GM12878 (cell line): ENCODE results near the gene STRN4. TPM values are rescaled to one million over a fixed set of nuclear protein-coding genes. Genes with fewer than 3 reads are reported as not detected.

Experiments used
- ATAC-seq: fragments of 200-7000 bp; cut with Tn5 transposase; 3 replicates; pipeline ENCODE4 v1.9.1; 2020; ENCODE audit warnings: mild to moderate bottlenecking, moderate library complexity
- Bru-seq: library from RNA; stranded (reverse); fragments of 400-500 nt; gene quantifications from one replicate; lab custom pipeline; 2021; lab: Mats Ljungman, UMichigan
- BruChase-seq, 2 experiments: library from RNA; stranded (reverse); fragments of 400-500 nt; gene quantifications; one replicate each; lab custom pipeline; 2021; lab: Mats Ljungman, UMichigan
- BruUV-seq: library from RNA; stranded (reverse); fragments of 400-500 nt; replicated peaks from 2 replicates; lab custom pipeline; 2021; lab: Mats Ljungman, UMichigan
- CTCF ChIA-PET: fragments of 300-600 bp; sonication (Branson Sonifier 250); formaldehyde crosslinking; extraction: SDS; loops from one replicate; lab custom pipeline; 2021; ENCODE audit warnings: inconsistent platforms; lab: Yijun Ruan, JAX
- POLR2A ChIA-PET: fragments of 350-600 bp; formaldehyde crosslinking; extraction: SDS; loops from one replicate; lab custom pipeline; 2021; ENCODE audit warnings: inconsistent platforms; lab: Charles Lee
- RAD21 ChIA-PET: fragments of 300-600 bp; sonication (Branson Sonifier 250); formaldehyde crosslinking; loops from one replicate; lab custom pipeline; 2023; ENCODE audit warnings: antibody characterized with exemption; ENCODE audit not compliant: unreplicated experiment; lab: Charles Lee
- SMC1A ChIA-PET: fragments of 300-600 bp; sonication (Branson Sonifier 250); formaldehyde crosslinking; loops from one replicate; lab custom pipeline; 2023; ENCODE audit not compliant: unreplicated experiment, uncharacterized antibody; lab: Charles Lee
- DNase-seq: peaks from one replicate; pipeline ENCODE4 v3.0.0-alpha.2; 2011; ENCODE audit warnings: low read depth, low spot score
- FAIRE-seq: peaks from 3 replicates; lab custom pipeline; 2011; peaks lifted over from hg19 to GRCh38; lab: Jason Lieb, UNC
- H2AFZ ChIP-seq: 2 replicates; pipeline ENCODE4 v1.6.0; 2011; ENCODE audit warnings: low read depth, low read length, control low read depth; ENCODE audit not compliant: control insufficient read depth
- H3K27ac ChIP-seq: 2 replicates; pipeline ENCODE4 v1.5.1; 2011; ENCODE audit warnings: control low read depth; ENCODE audit not compliant: control insufficient read depth, insufficient read depth
- H3K27me3 ChIP-seq, 2 experiments: replicated peaks in 1 of 2; 2 replicates each; pipeline versions ENCODE4 v1.6.0 to v1.6.1; 2011; ENCODE audit warnings: low read length in 1 of 2; ENCODE audit not compliant: control insufficient read depth in 2 of 2, insufficient read depth in 2 of 2
- H3K36me3 ChIP-seq, 2 experiments: 2 replicates each; pipeline ENCODE4 v1.5.1; 2011; ENCODE audit warnings: low read length in 1 of 2; ENCODE audit not compliant: control insufficient read depth in 2 of 2, insufficient read depth in 2 of 2
- H3K4me1 ChIP-seq: 2 replicates; pipeline ENCODE4 v1.6.1; 2011; ENCODE audit warnings: mild to moderate bottlenecking, low read length, moderate library complexity, mixed read lengths; ENCODE audit not compliant: control insufficient read depth, insufficient read depth
- H3K4me2 ChIP-seq: 2 replicates; pipeline ENCODE4 v1.6.0; 2011; ENCODE audit warnings: control low read depth; ENCODE audit not compliant: control insufficient read depth, insufficient read depth
- H3K4me3 ChIP-seq: fragments of 200-600 bp; sonication (generic); 2 replicates; pipeline ENCODE4 v1.5.1; 2016
- H3K79me2 ChIP-seq: 2 replicates; pipeline ENCODE4 v1.6.0; 2011; ENCODE audit warnings: low read length; ENCODE audit not compliant: control insufficient read depth, insufficient read depth
- H3K9ac ChIP-seq: 2 replicates; pipeline ENCODE4 v1.8.0; 2011; ENCODE audit warnings: low read length, control low read depth, mixed read lengths; ENCODE audit not compliant: control insufficient read depth, insufficient read depth
- H3K9me3 ChIP-seq: replicated peaks from 3 replicates; pipeline ENCODE4 v1.5.1; 2011; ENCODE audit warnings: mild to moderate bottlenecking, low read length; ENCODE audit not compliant: control insufficient read depth, insufficient read depth
- H4K20me1 ChIP-seq: 2 replicates; pipeline ENCODE4 v1.6.0; 2011; ENCODE audit not compliant: control insufficient read depth, insufficient read depth
- BACH1 ChIP-seq: fragments of 450-650 bp; IDR thresholded peaks from 2 replicates; pipeline ENCODE4 v1.6.1; 2017; ENCODE audit warnings: mild to moderate bottlenecking, borderline replicate concordance
- DPF2 ChIP-seq: fragments of 450-650 bp; IDR thresholded peaks from 2 replicates; pipeline ENCODE4 v1.6.1; 2017; ENCODE audit warnings: mild to moderate bottlenecking
- IKZF1 ChIP-seq: fragments of 450-650 bp; conservative IDR thresholded peaks from 2 replicates; pipeline ENCODE4 v1.6.1; 2017; ENCODE audit warnings: antibody characterized with exemption, mild to moderate bottlenecking
- LARP7 ChIP-seq: fragments of 450-650 bp; IDR thresholded peaks from 2 replicates; pipeline ENCODE4 v1.6.1; 2017; ENCODE audit warnings: mild to moderate bottlenecking
- MEF2B ChIP-seq: fragments of 450-650 bp; IDR thresholded peaks from 2 replicates; pipeline ENCODE4 v1.6.1; 2018; ENCODE audit warnings: mild to moderate bottlenecking, moderate library complexity; ENCODE audit not compliant: partially characterized antibody, poor library complexity, severe bottlenecking
- MTA3 ChIP-seq: IDR thresholded peaks from 2 replicates; pipeline ENCODE4 v1.6.1; 2012; ENCODE audit warnings: low read length, inconsistent platforms, borderline replicate concordance
- NR2F1 ChIP-seq: fragments of 450-650 bp; conservative IDR thresholded peaks from 2 replicates; pipeline ENCODE4 v1.6.1; 2017; ENCODE audit warnings: mild to moderate bottlenecking
- NRF1 ChIP-seq: conservative IDR thresholded peaks from 2 replicates; pipeline ENCODE4 v1.6.1; 2011; ENCODE audit warnings: mild to moderate bottlenecking, low read depth, low read length, improper control_type of control experiment
- POLR2A ChIP-seq: IDR thresholded peaks from 2 replicates; pipeline ENCODE4 v1.6.1; 2011; ENCODE audit warnings: low read depth, mild to moderate bottlenecking, low read length
- STAT3 ChIP-seq: IDR thresholded peaks from 2 replicates; pipeline ENCODE4 v1.6.1; 2011; ENCODE audit warnings: low read depth, low read length, improper control_type of control experiment
- TAF1 ChIP-seq: IDR thresholded peaks from 2 replicates; pipeline ENCODE4 v1.6.1; 2011; ENCODE audit warnings: mild to moderate bottlenecking, low read depth, low read length, borderline replicate concordance
- ZNF217 ChIP-seq: fragments of 450-650 bp; IDR thresholded peaks from 2 replicates; pipeline ENCODE4 v1.6.1; 2017; ENCODE audit warnings: antibody characterized with exemption, mild to moderate bottlenecking
- WGBS: methylation state at CpG from one replicate; pipeline ENCODE4 v1.1.6; 2016; ENCODE audit warnings: low lambda C conversion rate; ENCODE audit not compliant: insufficient replicate concordance, insufficient coverage; ENCODE audit errors: missing lambda C conversion rate; 5-methylcytosine and 5-hydroxymethylcytosine counted together
- in situ Hi-C: fragments of 300-500 bp; cut with MboI; formaldehyde crosslinking; loops from 9 replicates; pipeline ENCODE4 v1.14.3; 2018; ENCODE audit warnings: mixed read lengths
- intact Hi-C: fragments of 100-400 bp; cut with micrococcal nuclease; formaldehyde crosslinking; loops from one replicate; pipeline ENCODE4 v1.14.2; 2022; ENCODE audit not compliant: unreplicated experiment
- long read RNA-seq, 2 experiments: library from polyadenylated mRNA; unstranded; transcript quantifications; one replicate each; pipeline ENCODE4 v2.0.0, GENCODE V29; 2019 to 2020
- polyA minus RNA-seq, 3 experiments: library from RNA; depleted of rRNA, polyadenylated mRNA; stranded (reverse); fragments of >200 nt; gene quantifications; 2 replicates each; pipeline ENCODE4 v1.2.3, GENCODE V29; 2011
- polyA plus RNA-seq, 11 experiments: library from polyadenylated mRNA; depleted of rRNA in 4 of 11; unstranded in 6 of 11; stranded (reverse) in 5 of 11; fragments of >200 nt; fragmentation: Nextera tagmentation in 4 of 11; fragmentation: Illumina TruSeq in 1 of 11; extraction: Ambion mirVana in 4 of 11; extraction: Trizol in 1 of 11; gene quantifications; 1 replicate in 1 of 11; 2 replicates in 10 of 11; pipeline versions ENCODE4 v1.2.1 to v1.2.3, GENCODE V29; 2011 to 2016; ENCODE audit warnings: inconsistent platforms in 2 of 11, missing spikeins in 2 of 11, low read depth in 1 of 11
- total RNA-seq, 4 experiments: library from RNA; depleted of rRNA in 3 of 4; stranded (reverse); fragments of >200 nt in 3 of 4; fragmentation: Illumina TruSeq in 1 of 4; extraction: Trizol in 1 of 4; gene quantifications; 2 replicates each; pipeline versions ENCODE4 v1.2.1 to v1.2.3, GENCODE V29; 2013 to 2021
- TF ChIP-seq, protein P1 (sequence below): fragments of 450-650 bp; formaldehyde crosslinking; IDR thresholded peaks from 2 replicates; pipeline ENCODE4 v1.4.0; 2022; ENCODE audit warnings: mild to moderate bottlenecking, moderate library complexity

The STRN4 gene, protein sequence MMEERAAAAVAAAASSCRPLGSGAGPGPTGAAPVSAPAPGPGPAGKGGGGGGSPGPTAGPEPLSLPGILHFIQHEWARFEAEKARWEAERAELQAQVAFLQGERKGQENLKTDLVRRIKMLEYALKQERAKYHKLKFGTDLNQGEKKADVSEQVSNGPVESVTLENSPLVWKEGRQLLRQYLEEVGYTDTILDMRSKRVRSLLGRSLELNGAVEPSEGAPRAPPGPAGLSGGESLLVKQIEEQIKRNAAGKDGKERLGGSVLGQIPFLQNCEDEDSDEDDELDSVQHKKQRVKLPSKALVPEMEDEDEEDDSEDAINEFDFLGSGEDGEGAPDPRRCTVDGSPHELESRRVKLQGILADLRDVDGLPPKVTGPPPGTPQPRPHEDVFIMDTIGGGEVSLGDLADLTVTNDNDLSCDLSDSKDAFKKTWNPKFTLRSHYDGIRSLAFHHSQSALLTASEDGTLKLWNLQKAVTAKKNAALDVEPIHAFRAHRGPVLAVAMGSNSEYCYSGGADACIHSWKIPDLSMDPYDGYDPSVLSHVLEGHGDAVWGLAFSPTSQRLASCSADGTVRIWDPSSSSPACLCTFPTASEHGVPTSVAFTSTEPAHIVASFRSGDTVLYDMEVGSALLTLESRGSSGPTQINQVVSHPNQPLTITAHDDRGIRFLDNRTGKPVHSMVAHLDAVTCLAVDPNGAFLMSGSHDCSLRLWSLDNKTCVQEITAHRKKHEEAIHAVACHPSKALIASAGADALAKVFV
- 77.4 and 81.2 TPM in 2 replicates for total RNA-seq (2013; cell fraction: nucleolus; rRNA removed)
- total RNA-seq (2014; rRNA removed) (51.1 and 54.8 TPM in 2 replicates), total RNA-seq (2014; rRNA removed; fragmentation: Illumina TruSeq; extraction: Trizol) (17.5 and 18.9 TPM in 2 replicates), total RNA-seq (2021) (55.0 and 56.1 TPM in 2 replicates), polyA plus RNA-seq (2011; rRNA removed) (19.7 and 26.1 TPM in 2 replicates), polyA plus RNA-seq (2014; fragmentation: Illumina TruSeq; extraction: Trizol) (4.5 and 16.0 TPM in 2 replicates), polyA plus RNA-seq (2014; fragmentation: Nextera tagmentation; extraction: Ambion mirVana) (1 to 10 TPM in 1 of 2 experiments, under 1 TPM in 1; 0.42 to 1.6 TPM), polyA plus RNA-seq (2014; rRNA removed) (62.8 and 65.4 TPM in 2 replicates), polyA plus RNA-seq (2016; fragmentation: Nextera tagmentation; extraction: Ambion mirVana) (10 to 100 TPM in 1 of 2 experiments, 1 to 10 TPM in 1; 6.6 to 27.9 TPM), polyA minus RNA-seq (2011; rRNA and poly(A)+ RNA removed) (30.9 and 64.5 TPM in 2 replicates), Bru-seq, nascent RNA (percentile 77 among the genes with signal in this experiment), BruChase-seq, experiment 1, labeled RNA remaining after a 6-hour chase (percentile 88 among the genes with signal in this experiment), BruChase-seq, experiment 2, labeled RNA remaining after a 2-hour chase (percentile 86 among the genes with signal in this experiment)
- polyA plus RNA-seq (2011; ENCODE audit: low read depth) = 12.4 TPM
- 45.1 and 60.8 TPM in 2 replicates for polyA plus RNA-seq (2011; cell fraction: cytosol; rRNA removed)
- polyA plus RNA-seq (2011; cell fraction: nucleus; rRNA removed) = 186 and 249 TPM in 2 replicates
- 35.8 and 44.1 TPM in 2 replicates for polyA plus RNA-seq (2012)
- 18.6 and 18.7 TPM in 2 replicates for polyA minus RNA-seq (2011; cell fraction: cytosol; rRNA and poly(A)+ RNA removed)
- 39.0 and 63.6 TPM in 2 replicates for polyA minus RNA-seq (2011; cell fraction: nucleus; rRNA and poly(A)+ RNA removed)
- long read RNA-seq, experiment 1, partial matches to known transcripts = 4 of 7 reads
- long read RNA-seq, experiment 1, other reads (novel, unspliced or antisense) = 0 of 7 reads
- long read RNA-seq, experiment 2, partial matches to known transcripts = 0 of 1 reads
- long read RNA-seq, experiment 2, other reads (novel, unspliced or antisense) = 1 of 1 reads

DNA sequence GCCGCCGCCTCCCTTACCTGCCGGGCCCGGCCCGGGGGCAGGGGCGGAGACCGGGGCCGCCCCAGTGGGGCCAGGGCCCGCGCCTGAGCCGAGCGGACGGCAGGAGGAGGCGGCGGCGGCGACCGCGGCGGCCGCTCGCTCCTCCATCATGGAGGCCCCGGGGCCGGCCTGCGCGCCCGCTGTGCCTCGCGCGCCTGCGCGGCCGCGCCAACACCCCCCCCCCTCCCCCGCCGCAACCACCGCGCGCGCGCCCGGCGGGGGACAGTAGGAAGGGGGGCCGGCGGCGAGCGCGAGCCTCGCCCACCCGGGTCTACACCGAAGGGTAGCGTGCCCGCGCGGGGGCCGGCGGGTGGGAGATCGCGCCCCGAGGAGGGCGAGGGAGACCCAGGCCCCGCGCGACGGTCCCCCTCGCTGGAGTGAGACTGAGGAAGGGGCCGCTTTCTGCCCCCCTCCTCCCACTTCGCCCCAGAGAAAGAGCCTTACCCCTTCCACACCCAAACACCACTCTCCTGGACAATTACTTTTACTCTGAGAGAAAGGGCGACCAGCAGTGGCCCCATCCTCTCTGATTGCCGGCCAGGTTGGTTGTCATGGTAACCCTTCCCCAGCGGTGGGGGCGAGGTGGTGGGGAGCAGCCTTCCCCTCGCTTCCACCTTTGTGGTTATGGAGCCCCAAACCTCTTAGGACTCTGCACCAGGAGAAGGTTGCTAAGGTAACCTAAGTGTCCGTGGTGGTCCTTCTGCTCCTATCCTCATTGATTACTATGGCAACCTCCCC lies at the start of gene STRN4:
STRN4 (minus strand) TSS at position 170 of the 777 bp plus-strand sequence; CDS start at position 150, 20 bp downstream.
- intact Hi-C loops = no loop called here
- WGBS = 2% methylated on average over 28 of the region's 74 CpGs
- no peak for FAIRE-seq
- TF ChIP-seq STAT3 (no peak), MEF2B (peak; percentile 27), ZNF217 (0 out of 2 replicates have a peak, but pooled peaks have one; percentile 53), NRF1 (peak; percentile 29; the same call in 1 of the 2 replicates), DPF2 (0 out of 2 replicates have a peak, but pooled peaks have one; percentile 62), NR2F1 (0 out of 2 replicates have a peak, but pooled peaks have one; percentile 42), TAF1 (0 out of 2 replicates have a peak, but pooled peaks have one; percentile 22), MTA3 (no peak), IKZF1 (peak; percentile 53), POLR2A (peak; percentile 66), BACH1 (0 out of 2 replicates have a peak, but pooled peaks have one; percentile 66), LARP7 (0 out of 2 replicates have a peak, but pooled peaks have one; percentile 29)
- TF ChIP-seq, protein P1, sequence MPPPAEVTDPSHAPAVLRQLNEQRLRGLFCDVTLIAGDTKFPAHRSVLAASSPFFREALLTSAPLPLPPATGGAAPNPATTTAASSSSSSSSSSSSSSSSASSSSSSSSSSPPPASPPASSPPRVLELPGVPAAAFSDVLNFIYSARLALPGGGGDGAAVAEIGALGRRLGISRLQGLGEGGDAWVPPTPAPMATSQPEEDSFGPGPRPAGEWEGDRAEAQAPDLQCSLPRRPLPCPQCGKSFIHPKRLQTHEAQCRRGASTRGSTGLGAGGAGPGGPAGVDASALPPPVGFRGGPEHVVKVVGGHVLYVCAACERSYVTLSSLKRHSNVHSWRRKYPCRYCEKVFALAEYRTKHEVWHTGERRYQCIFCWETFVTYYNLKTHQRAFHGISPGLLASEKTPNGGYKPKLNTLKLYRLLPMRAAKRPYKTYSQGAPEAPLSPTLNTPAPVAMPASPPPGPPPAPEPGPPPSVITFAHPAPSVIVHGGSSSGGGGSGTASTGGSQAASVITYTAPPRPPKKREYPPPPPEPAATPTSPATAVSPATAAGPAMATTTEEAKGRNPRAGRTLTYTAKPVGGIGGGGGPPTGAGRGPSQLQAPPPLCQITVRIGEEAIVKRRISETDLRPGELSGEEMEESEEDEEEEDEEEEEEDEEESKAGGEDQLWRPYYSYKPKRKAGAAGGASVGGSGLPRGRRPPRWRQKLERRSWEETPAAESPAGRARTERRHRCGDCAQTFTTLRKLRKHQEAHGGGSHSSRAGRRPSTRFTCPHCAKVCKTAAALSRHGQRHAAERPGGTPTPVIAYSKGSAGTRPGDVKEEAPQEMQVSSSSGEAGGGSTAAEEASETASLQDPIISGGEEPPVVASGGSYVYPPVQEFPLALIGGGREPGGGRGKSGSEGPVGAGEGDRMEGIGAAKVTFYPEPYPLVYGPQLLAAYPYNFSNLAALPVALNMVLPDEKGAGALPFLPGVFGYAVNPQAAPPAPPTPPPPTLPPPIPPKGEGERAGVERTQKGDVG (CRISPR knock-in tag) = no peak

More for the DNA sequence above, at the start of gene STRN4:
- peak within 1 kb of the TSS; percentile 76 for H2AFZ ChIP-seq
- no peaks in the 10 kb centered on the region for H3K9me3 ChIP-seq
- POLR2A ChIA-PET = interaction anchor here (0.5 to 0.6 kb wide), 2 partner anchors 94 to 210 kb away, joined by 3 to 7 read pairs; no protein-coding TSS in a partner anchor
- peak; percentile 49 for ATAC-seq
- peaks cover 53% of the 10 kb centered on the region for H3K79me2 ChIP-seq
- no peak for DNase-seq
- peaks cover 2 to 3% of the 10 kb centered on the region in 2 experiments; a peak in 1 of 4 replicates for H3K36me3 ChIP-seq
- H3K4me2 ChIP-seq = peak within 1 kb of the TSS; percentile 88
- SMC1A ChIA-PET = no interaction called here
- in situ Hi-C loops = no loop called here
- H3K27me3 ChIP-seq = no peaks in the 10 kb centered on the region
- H3K4me1 ChIP-seq = peaks cover 17% of the 10 kb centered on the region
- peak within 1 kb of the TSS; percentile 83 for H3K27ac ChIP-seq
- no peaks in the 10 kb centered on the region for H4K20me1 ChIP-seq
- peak within 1 kb of the TSS; percentile 100 for H3K4me3 ChIP-seq
- RAD21 ChIA-PET = interaction anchor here (1.2 to 1.9 kb wide), 2 partner anchors 28 to 33 kb away, joined by 4 to 9 read pairs; no protein-coding TSS in a partner anchor
- CTCF ChIA-PET = interaction anchor here (0.6 to 1.2 kb wide), 2 partner anchors 104 to 135 kb away, joined by 3 to 4 read pairs; partner anchors contain the start of gene AP2S1
- no TSS peak for BruUV-seq
- H3K9ac ChIP-seq = peak within 1 kb of the TSS; percentile 91
